Colonic mucosa (tissue), 4 donors: Measurements from ENCODE around the gene TNIK. TPM values are rescaled to one million over a fixed set of nuclear protein-coding genes. Genes with fewer than 3 reads are reported as not detected.

Source experiments
- DNase-seq: peaks from one replicate; pipeline ENCODE4 v3.0.0-alpha.2; 2020
- H3K27ac ChIP-seq: fragments of 200-600 bp; one replicate; pipeline ENCODE4 v1.8.0; 2021
- H3K27me3 ChIP-seq: fragments of 200-600 bp; one replicate; pipeline ENCODE4 v1.8.0; 2021
- H3K36me3 ChIP-seq: fragments of 200-600 bp; one replicate; pipeline ENCODE4 v1.8.0; 2021
- H3K4me1 ChIP-seq: fragments of 200-600 bp; one replicate; pipeline ENCODE4 v1.8.0; 2021; ENCODE audit warnings: mild to moderate bottlenecking
- H3K4me3 ChIP-seq: fragments of 200-600 bp; one replicate; pipeline ENCODE4 v1.8.0; 2021
- H3K9ac ChIP-seq, 2 donors: one replicate each; pipeline ENCODE4 v1.7.0; 2013; ENCODE audit warnings: control low read depth in 2 of 2, low read depth in 2 of 2, low read length in 2 of 2
- H3K9me3 ChIP-seq: fragments of 200-600 bp; one replicate; pipeline ENCODE4 v1.8.0; 2021
- CTCF ChIP-seq: fragments of 200-600 bp; IDR thresholded peaks from one replicate; pipeline ENCODE4 v1.8.0; 2022; ENCODE audit warnings: antibody characterized with exemption, mild to moderate bottlenecking
- intact Hi-C: fragments of 100-400 bp; cut with DNase I; formaldehyde crosslinking; loops from one replicate; pipeline ENCODE4 v1.14.1; 2022
- total RNA-seq, 2 donors: library from RNA; stranded (reverse); fragmentation: NEBNext Ultra II Directional in 1 of 2; extraction: Animal tissue kit (Norgen Biotek cat#: 25700) in 1 of 2; gene quantifications; one replicate each; pipeline ENCODE4 v1.2.1, GENCODE V29; 2021
- donor health status: healthy.
- donor health status: DM: no; HTN: no; CAD: no.
- donor health status: DM: no; HTN: no; CAD: no.

TNIK gene
- total RNA-seq, 2 donors from 2014 or later: 19.9 to 30.9 TPM

DNA sequence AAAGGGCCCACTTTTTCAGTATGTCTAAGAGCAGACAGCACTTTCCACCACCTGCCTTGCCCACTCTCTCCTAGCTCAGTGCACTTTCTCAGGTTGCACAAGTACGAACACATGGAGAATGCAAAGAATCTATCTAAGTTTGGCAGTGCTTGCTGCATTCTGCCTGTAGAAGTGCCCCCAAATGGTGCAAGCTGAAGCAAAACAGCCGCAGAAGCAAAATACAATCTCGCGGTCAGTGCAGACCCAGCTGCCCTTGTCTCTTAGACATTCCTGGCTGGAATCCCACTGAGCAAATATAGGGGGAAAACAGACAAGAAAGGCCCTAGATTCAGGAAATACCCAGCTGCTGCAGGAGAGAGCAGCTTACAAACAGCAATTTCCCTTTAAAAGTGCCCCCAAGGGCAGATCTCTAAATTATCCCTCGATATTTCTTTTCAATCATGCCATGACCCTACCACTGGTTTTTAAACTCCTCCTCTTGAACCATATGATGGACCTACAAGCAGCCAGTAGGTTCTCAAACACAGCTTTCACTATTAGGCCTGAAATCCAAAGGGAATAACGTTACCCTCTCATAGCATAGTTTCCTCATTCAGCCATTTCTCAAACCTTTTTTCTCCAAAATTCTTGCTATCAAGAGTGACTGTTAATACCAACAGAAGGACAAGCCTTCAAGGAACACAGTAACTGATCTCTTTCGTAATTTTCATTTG, 67.0 kb downstream of the TNIK start:
- no peak for TF ChIP-seq CTCF
- no peak for DNase-seq
- intact Hi-C loops: no loop called here
- Histone ChIP-seq H3K36me3 (no peaks in the 10 kb centered on the region), H3K4me3 (no peak overlapping the region), H3K9me3 (no peaks in the 10 kb centered on the region), H3K4me1 (no peaks in the 10 kb centered on the region), H3K9ac (no peak overlapping the region), H3K27ac (no peak overlapping the region), H3K27me3 (no peaks in the 10 kb centered on the region)

- H3K4me1 ChIP-seq: no peaks in the 10 kb centered on the region
- no peak for TF ChIP-seq CTCF
- no peak for DNase-seq
These were observed 68.8 kb downstream of the TNIK start for GRCh38 chr3:171391432-171391831.

DNA sequence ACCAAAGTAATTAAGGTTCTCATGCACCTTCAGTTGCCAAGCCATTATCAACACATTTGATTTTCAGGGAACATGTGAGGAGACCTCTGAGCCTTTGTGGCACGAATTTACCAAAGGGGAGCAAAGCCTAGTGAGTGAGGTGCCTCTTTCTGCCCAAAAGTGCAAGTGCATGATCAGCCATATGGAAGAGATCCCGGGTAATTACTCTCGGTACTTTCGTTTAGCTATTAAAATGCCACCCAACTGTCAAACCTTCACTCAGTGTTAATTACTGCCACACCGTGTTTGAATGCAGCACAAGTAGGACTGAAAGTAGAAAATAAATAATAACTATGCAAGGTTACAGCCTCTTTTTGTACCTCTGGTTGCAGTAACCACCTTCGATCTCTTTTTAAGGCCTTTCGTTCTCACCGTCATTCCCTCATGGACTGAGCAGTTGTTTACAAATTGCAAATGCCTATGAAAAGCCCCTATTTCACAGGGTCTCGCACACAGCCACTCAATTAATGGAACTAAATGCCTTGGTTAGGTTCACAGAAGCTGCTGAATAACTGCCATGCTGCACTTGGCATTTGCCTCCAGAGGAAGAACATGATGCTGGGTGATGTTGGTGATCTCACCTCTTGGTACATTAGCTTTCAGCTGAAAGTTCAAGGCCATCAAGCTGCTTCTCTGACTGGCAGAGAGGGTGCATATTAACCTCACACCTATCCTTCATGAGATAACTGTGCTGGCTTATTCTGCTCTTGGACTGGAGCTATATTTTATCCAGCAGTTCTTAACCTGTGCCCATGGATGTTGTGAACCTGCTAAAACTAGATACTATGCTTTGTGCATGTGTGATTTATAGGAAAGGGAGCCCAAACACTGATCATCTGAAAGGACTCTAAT, 69.9 kb downstream of the TNIK start:
- DNase-seq: no peak
- intact Hi-C loops: no loop called here
- H3K27ac ChIP-seq: no peak overlapping the region
- no peak overlapping the region for H3K4me3 ChIP-seq
- no peak overlapping the region for H3K9ac ChIP-seq
- TF ChIP-seq CTCF: no peak
- H3K36me3 ChIP-seq: no peaks in the 10 kb centered on the region
- H3K9me3 ChIP-seq: no peaks in the 10 kb centered on the region
- no peaks in the 10 kb centered on the region for H3K4me1 ChIP-seq
- H3K27me3 ChIP-seq: no peaks in the 10 kb centered on the region

More at GRCh38 chr3:171391432-171391831, 68.8 kb downstream of the TNIK start:
- Histone ChIP-seq H3K27ac (no peak overlapping the region), H3K27me3 (no peaks in the 10 kb centered on the region), H3K36me3 (no peaks in the 10 kb centered on the region), H3K9me3 (no peaks in the 10 kb centered on the region), H3K9ac (no peak overlapping the region), H3K4me3 (no peak overlapping the region)
- intact Hi-C loops: no loop called here

DNA sequence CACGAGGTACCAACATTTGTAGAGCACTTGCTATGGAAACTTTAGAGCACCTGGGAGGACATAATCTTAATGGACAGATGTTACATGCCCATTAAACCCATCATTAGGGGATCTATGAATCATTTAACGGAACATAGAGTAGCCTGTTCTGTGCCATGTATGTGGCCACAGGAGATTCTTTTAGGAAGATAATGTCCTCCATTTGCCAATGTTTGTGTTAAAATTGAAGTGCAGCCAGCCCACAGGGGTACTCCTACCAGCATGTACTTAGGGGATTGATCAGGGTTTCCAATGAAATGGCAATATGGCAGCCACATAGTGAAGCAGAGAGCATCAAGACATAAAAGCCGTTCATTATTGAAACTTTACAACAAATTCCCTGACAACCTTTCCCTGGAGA, 70.7 kb downstream of the TNIK start:
- Histone ChIP-seq H3K4me3 (no peak overlapping the region), H3K27me3 (no peaks in the 10 kb centered on the region), H3K4me1 (no peaks in the 10 kb centered on the region), H3K27ac (no peak overlapping the region), H3K36me3 (no peaks in the 10 kb centered on the region), H3K9me3 (no peaks in the 10 kb centered on the region), H3K9ac (no peak overlapping the region)
- no peak for DNase-seq
- intact Hi-C loops: no loop called here
- TF ChIP-seq CTCF: no peak

DNA sequence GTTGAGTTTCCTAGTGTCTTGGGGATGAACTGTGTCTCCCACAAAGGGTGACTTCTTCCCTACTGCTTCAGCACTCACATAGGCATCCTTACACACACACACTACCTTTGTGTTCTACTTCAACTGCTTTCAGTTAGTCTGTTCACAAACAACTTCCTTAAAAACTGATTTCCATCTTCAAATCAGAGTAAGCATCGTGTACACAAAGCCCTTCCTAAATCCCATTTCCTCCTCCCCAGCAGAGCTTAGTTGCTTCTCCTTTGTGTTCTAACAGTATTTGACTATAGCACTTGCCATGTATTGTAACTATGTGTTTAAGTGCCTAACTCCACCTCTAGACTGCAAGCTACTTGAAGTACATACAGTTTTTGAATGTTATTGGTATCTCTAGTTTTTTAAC, 71.7 kb downstream of the TNIK start:
- intact Hi-C loops: no loop called here
- Histone ChIP-seq H3K4me3 (no peak overlapping the region), H3K27me3 (no peaks in the 10 kb centered on the region), H3K9me3 (no peaks in the 10 kb centered on the region), H3K4me1 (no peaks in the 10 kb centered on the region), H3K9ac (no peak overlapping the region), H3K27ac (no peak overlapping the region), H3K36me3 (no peaks in the 10 kb centered on the region)
- TF ChIP-seq CTCF: no peak
- no peak for DNase-seq
